MM.1S (cell line): ENCODE data around the gene SYNGR2.
"Not testable (repeated sequence)": the region's sequence is repeated elsewhere in the genome, so short reads cannot be mapped to it uniquely, and the experiment has no call there.

Source experiments
- CTCF ChIP-seq: fragments of 300-600 bp; sonication (generic); IDR thresholded peaks from 2 replicates; pipeline ENCODE4 v1.5.1; 2016; ENCODE audit warnings: antibody characterized with exemption, low read length, mixed read lengths
- EZH2 ChIP-seq: fragments of 300-600 bp; sonication (generic); optimal IDR thresholded peaks from 2 replicates; pipeline ENCODE3; 2017; ENCODE audit warnings: low read depth, mild to moderate bottlenecking, antibody characterized with exemption, low read length, mixed read lengths
- EZH2phosphoT487 ChIP-seq: fragments of 300-600 bp; sonication (generic); IDR thresholded peaks from 2 replicates; pipeline ENCODE4 v1.6.1; 2018; ENCODE audit warnings: antibody characterized with exemption, low read length

- not testable (repeated sequence) for TF ChIP-seq EZH2, CTCF, EZH2phosphoT487
These were observed 28.6 kb upstream of the SYNGR2 start for GRCh38 chr17:78139861-78140168.
